ENCODE results near the gene ALS2. TPM values are rescaled to one million over a fixed set of nuclear protein-coding genes. Genes with fewer than 3 reads are reported as not detected.

ALS2 gene
- total RNA-seq (2021; ENCODE audit: unreplicated experiment): 47.5 TPM
- polyA plus RNA-seq (2012; ENCODE audit: insufficient read length): 17.5 TPM
- percentile 90 among the genes with signal in this experiment for Bru-seq, nascent RNA
- percentile 91 among the genes with signal in this experiment for BruChase-seq, experiment 1, labeled RNA remaining after a 2-hour chase
- BruChase-seq, experiment 2, labeled RNA remaining after a 6-hour chase: percentile 90 among the genes with signal in this experiment
- long read RNA-seq, full-length matches to known transcripts: 39 of 77 reads
- long read RNA-seq, partial matches to known transcripts: 15 of 77 reads
- long read RNA-seq, other reads (novel, unspliced or antisense): 23 of 77 reads

GRCh38 chr2:201780674-201781493 is at the start of gene ALS2:
Gene ALS2 (minus strand): TSS chr2:201780933. CDS start chr2:201768885, 12,048 bp downstream.
- Histone ChIP-seq H3K9me3 (ENCODE audit: control insufficient read depth, insufficient read depth, low read depth, low read length) (no peaks in the 10 kb centered on the region), H3K36me3 (ENCODE audit: control insufficient read depth, insufficient read depth, low read length) (no peaks in the 10 kb centered on the region; the same call in none of the 2 replicates), H3K27me3 (ENCODE audit: control insufficient read depth, insufficient read depth, low read length) (no peaks in the 10 kb centered on the region), H3K4me1 (ENCODE audit: control insufficient read depth, insufficient read depth, low read length) (peaks cover 30% of the 10 kb centered on the region), H3K4me3 (ENCODE audit: low read depth in 2 of 2, low read length in 2 of 2) (peak within 1 kb of the TSS; percentile 73 to 99), H3K27ac (ENCODE audit: low read length) (peak within 1 kb of the TSS; percentile 95)
- CTCF ChIA-PET: interaction anchor here (0.6 kb wide), 1 partner anchor 49 kb away, joined by 3 read pairs; no protein-coding TSS in a partner anchor
- peak; percentile 99 for DNase-seq (ENCODE audit: low read depth, low spot score)
- BruUV-seq (replicated peaks): no TSS peak
- intact Hi-C loops (cut with micrococcal nuclease; ENCODE audit: unreplicated experiment): no loop called here
- in situ Hi-C loops (cut with HindIII; ENCODE audit: low pct_unique_long_range_greater_than_20kb, low sequenced_read_pairs): no loop called here
- TF ChIP-seq REST (IDR thresholded peaks at IDR 0.05; ENCODE audit: insufficient read depth in 1 of 2, low read depth in 2 of 2, low read length in 1 of 2): 0 out of 4 replicates have a peak, but pooled peaks of 1 of the 2 experiments have one; percentile 9
- peak; percentile 90 for TF ChIP-seq TCF7L2 (IDR thresholded peaks at IDR 0.05; ENCODE audit: low read depth, low read length)
- no peak for TF ChIP-seq CTCF (IDR thresholded peaks at IDR 0.05)
- TF ChIP-seq POLR2AphosphoS5 (IDR thresholded peaks at IDR 0.05; ENCODE audit: low read depth, low read length): peak; percentile 85
- TF ChIP-seq SIN3A (IDR thresholded peaks at IDR 0.05; ENCODE audit: borderline replicate concordance, insufficient read depth, low read depth, low read length): peak; percentile 75; the same call in 1 of the 2 replicates
- POLR2A ChIA-PET: interaction anchor here (0.6 to 1.1 kb wide), 2 partner anchors 12 to 105 kb away, joined by 3 to 9 read pairs; no protein-coding TSS in a partner anchor
- peak; percentile 97 for ATAC-seq

- H3K27me3 ChIP-seq (ENCODE audit: control insufficient read depth, insufficient read depth, low read length): no peaks in the 10 kb centered on the region
- H3K36me3 ChIP-seq (ENCODE audit: control insufficient read depth, insufficient read depth, low read length): no peaks in the 10 kb centered on the region
- no TSS peak for BruUV-seq (replicated peaks)
- no peaks in the 10 kb centered on the region for H3K4me1 ChIP-seq (ENCODE audit: control insufficient read depth, insufficient read depth, low read length)
- intact Hi-C loops (cut with micrococcal nuclease; ENCODE audit: unreplicated experiment) (no loop called here), in situ Hi-C loops (cut with HindIII; ENCODE audit: low pct_unique_long_range_greater_than_20kb, low sequenced_read_pairs) (no loop called here)
- H3K27ac ChIP-seq (ENCODE audit: low read length): no peak overlapping the region
- ATAC-seq (no peak), DNase-seq (ENCODE audit: low read depth, low spot score) (no peak)
- no peaks in the 10 kb centered on the region for H3K9me3 ChIP-seq (ENCODE audit: control insufficient read depth, insufficient read depth, low read depth, low read length)
- TF ChIP-seq REST (IDR thresholded peaks at IDR 0.05; ENCODE audit: insufficient read depth in 1 of 2, low read depth in 2 of 2, low read length in 1 of 2) (no peak), TCF7L2 (IDR thresholded peaks at IDR 0.05; ENCODE audit: low read depth, low read length) (no peak)
- no peak overlapping the region for H3K4me3 ChIP-seq (ENCODE audit: low read depth in 2 of 2, low read length in 2 of 2)
- POLR2A ChIA-PET: no interaction called here
- CTCF ChIA-PET: no interaction called here
Measured at GRCh38 chr2:201828220-201828619, 47.5 kb upstream of the ALS2 start.

Measured in Panc1 (cell line).